Effector memory CD4-positive, alpha-beta T cell (primary cell): ENCODE measurements around the gene ILDR2.

Experiments used
- DNase-seq, 3 donors: peaks; one replicate each; pipeline ENCODE4 v3.0.0-alpha.2; 2020
- H3K27ac ChIP-seq: 2 replicates; pipeline ENCODE4 v1.7.0; 2013; ENCODE audit warnings: mild to moderate bottlenecking, low read length, moderate library complexity; ENCODE audit not compliant: insufficient read depth, poor library complexity, severe bottlenecking
- H3K27me3 ChIP-seq: replicated peaks from 2 replicates; pipeline ENCODE4 v1.7.0; 2013; ENCODE audit warnings: mild to moderate bottlenecking, low read length; ENCODE audit not compliant: insufficient read depth, control insufficient read depth, poor library complexity, severe bottlenecking
- H3K36me3 ChIP-seq: 2 replicates; pipeline ENCODE4 v1.7.0; 2013; ENCODE audit warnings: mild to moderate bottlenecking, low read length, moderate library complexity; ENCODE audit not compliant: control insufficient read depth, insufficient read depth
- H3K4me1 ChIP-seq: 2 replicates; pipeline ENCODE4 v1.7.0; 2013; ENCODE audit warnings: low read length, mild to moderate bottlenecking; ENCODE audit not compliant: control insufficient read depth, insufficient read depth, poor library complexity, severe bottlenecking
- H3K4me3 ChIP-seq: 2 replicates; pipeline ENCODE4 v1.7.0; 2013; ENCODE audit warnings: low read length, low read depth, mild to moderate bottlenecking; ENCODE audit not compliant: insufficient read depth, poor library complexity, severe bottlenecking
- H3K9me3 ChIP-seq: 2 replicates; pipeline ENCODE4 v1.7.0; 2013; ENCODE audit warnings: mild to moderate bottlenecking, low read length, moderate library complexity; ENCODE audit not compliant: control insufficient read depth

ILDR2 gene

DNA sequence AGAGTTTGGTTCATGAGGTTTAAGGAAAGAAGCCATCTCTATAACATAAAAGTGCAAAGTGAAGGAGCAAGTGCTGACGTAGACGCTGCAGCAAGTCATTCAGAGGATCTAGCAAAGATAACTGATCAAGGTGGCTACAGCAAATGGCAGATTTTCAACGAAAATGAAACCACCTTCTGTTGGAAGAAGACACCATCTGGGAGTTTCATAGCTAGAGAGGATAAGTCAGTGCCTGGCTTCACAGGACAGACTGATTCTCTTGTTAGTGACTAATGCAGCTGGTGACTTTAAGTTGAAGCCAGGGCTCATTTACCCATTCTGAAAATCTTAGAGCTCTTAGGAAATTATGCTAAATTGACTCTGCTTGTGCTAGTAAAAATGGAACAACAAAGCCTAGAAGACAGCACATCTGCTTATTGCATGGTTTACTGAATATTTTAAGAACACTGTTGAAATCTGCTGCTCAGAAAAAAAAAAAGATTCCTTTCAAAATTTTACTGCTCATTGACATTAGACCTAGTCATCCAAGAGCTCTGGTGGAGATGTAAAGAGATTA is 24.2 kb upstream of the ILDR2 start:
- Histone ChIP-seq H3K27me3 (no peaks in the 10 kb centered on the region), H3K4me1 (no peaks in the 10 kb centered on the region), H3K9me3 (no peaks in the 10 kb centered on the region), H3K36me3 (no peaks in the 10 kb centered on the region), H3K27ac (no peak overlapping the region), H3K4me3 (no peak overlapping the region)
- no peak for DNase-seq

DNA sequence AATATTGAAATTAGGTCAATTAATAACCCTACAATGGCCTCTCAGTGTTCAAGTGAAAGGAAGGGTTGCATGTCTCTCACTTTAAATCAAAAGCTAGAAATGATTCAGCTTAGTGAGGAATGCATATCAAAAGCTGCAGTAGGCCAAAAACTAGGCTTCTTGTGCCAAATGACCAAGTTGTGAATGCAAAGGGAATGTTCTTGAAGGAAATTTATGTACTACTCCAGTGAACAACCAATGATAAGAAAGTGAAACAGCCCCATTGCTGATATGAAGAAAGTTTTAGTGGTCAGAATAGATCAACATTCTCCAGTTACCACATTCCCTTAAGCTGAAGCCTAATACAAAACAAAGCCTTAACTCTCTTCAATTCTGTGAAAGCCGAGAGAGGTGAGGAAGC is 23.7 kb upstream of the ILDR2 start:
- DNase-seq = no peak
- Histone ChIP-seq H3K4me3 (no peak overlapping the region), H3K36me3 (no peaks in the 10 kb centered on the region), H3K27ac (no peak overlapping the region), H3K27me3 (no peaks in the 10 kb centered on the region), H3K4me1 (no peaks in the 10 kb centered on the region), H3K9me3 (no peaks in the 10 kb centered on the region)

- no peaks in the 10 kb centered on the region for H3K36me3 ChIP-seq
- peaks cover 3% of the 10 kb centered on the region for H3K27me3 ChIP-seq
- H3K4me3 ChIP-seq = no peak within 1 kb of the TSS
- H3K4me1 ChIP-seq = no peaks in the 10 kb centered on the region
- no peak within 1 kb of the TSS for H3K27ac ChIP-seq
- DNase-seq = no peak
- no peaks in the 10 kb centered on the region for H3K9me3 ChIP-seq
Measured at GRCh38 chr1:166988974-166989515, 13.7 kb upstream of the ILDR2 start, which contains the start of gene MAEL. TSS of gene MAEL (plus strand) at chr1:166989280. CDS start at chr1:166989353, 73 bp downstream.

GRCh38 chr1:166981589-166981988 is 6.2 kb upstream of the ILDR2 start:
- Histone ChIP-seq H3K9me3 (no peaks in the 10 kb centered on the region), H3K4me3 (no peak overlapping the region), H3K27me3 (no peaks in the 10 kb centered on the region), H3K27ac (no peak overlapping the region), H3K36me3 (no peaks in the 10 kb centered on the region), H3K4me1 (no peaks in the 10 kb centered on the region)
- no peak for DNase-seq

DNA sequence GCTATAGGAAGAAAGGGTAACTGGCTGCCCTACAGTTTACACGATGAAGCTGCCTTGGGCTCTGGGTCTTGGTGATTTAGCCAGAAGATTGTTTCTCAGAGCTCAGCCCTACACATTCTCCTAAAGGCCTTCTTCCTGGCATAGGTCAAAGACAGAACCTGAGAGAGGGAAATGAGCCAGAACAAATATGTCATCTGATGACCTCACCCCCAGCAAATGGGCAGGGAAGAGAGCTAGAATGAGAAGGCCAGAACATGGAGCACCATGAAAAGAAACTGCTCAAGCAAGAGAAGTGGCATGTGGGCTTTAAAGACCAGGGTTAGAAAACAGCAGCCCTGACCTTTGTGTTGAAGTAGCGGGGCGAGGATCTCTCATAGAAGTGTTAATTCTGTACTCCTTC is 5.5 kb upstream of the ILDR2 start:
- H3K36me3 ChIP-seq = no peaks in the 10 kb centered on the region
- no peak overlapping the region for H3K27ac ChIP-seq
- no peaks in the 10 kb centered on the region for H3K4me1 ChIP-seq
- no peaks in the 10 kb centered on the region for H3K27me3 ChIP-seq
- H3K9me3 ChIP-seq = no peaks in the 10 kb centered on the region
- no peak overlapping the region for H3K4me3 ChIP-seq
- DNase-seq = no peak

- no peaks in the 10 kb centered on the region for H3K4me1 ChIP-seq
- no peak overlapping the region for H3K27ac ChIP-seq
- H3K4me3 ChIP-seq = no peak overlapping the region
- no peak for DNase-seq
- H3K27me3 ChIP-seq = no peaks in the 10 kb centered on the region
- H3K36me3 ChIP-seq = no peaks in the 10 kb centered on the region
- H3K9me3 ChIP-seq = no peaks in the 10 kb centered on the region
Measured at GRCh38 chr1:166980383-166980782, 5.0 kb upstream of the ILDR2 start.

DNA sequence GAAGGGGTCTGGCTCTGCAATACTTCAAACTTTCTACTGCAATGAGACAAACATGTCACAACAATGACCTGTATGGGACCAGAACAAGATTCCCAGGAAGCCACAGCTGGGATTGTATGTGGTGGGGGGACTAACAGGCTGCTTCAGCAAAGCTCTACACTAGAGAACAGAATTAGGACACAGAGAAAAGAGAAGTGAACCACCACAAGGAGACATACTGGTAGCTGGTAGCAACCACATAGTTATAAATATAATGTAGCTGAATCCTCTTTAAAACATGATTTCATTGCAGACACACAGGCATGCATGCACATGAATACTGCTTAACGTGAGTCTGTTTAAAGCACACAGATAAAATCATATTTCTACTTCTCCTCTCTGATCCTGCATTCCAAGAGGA is 3.5 kb upstream of the ILDR2 start:
- Histone ChIP-seq H3K36me3 (no peaks in the 10 kb centered on the region), H3K27ac (no peak overlapping the region), H3K4me1 (peaks cover 5% of the 10 kb centered on the region), H3K9me3 (no peaks in the 10 kb centered on the region), H3K27me3 (no peaks in the 10 kb centered on the region), H3K4me3 (no peak overlapping the region)
- DNase-seq = no peak

DNA sequence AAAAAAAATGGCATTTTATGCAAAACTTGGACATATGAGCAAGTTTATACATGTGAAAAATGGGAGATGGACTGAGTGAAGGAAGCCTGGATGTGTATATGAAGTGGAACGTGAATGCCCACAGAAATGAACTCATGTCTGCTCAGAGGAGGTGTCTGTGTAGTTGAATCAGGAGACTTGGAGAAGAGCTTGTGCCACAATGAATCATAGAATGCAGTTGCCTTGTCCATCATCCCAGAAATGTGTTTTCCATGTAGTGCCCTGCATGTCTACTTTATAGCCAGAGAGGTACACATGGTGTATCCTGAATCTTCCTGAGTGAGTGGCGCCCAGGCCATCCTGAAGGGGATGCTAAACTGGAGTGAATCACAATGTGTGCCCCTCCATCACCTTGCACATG is 2.6 kb upstream of the ILDR2 start:
- H3K4me3 ChIP-seq = no peak overlapping the region

DNA sequence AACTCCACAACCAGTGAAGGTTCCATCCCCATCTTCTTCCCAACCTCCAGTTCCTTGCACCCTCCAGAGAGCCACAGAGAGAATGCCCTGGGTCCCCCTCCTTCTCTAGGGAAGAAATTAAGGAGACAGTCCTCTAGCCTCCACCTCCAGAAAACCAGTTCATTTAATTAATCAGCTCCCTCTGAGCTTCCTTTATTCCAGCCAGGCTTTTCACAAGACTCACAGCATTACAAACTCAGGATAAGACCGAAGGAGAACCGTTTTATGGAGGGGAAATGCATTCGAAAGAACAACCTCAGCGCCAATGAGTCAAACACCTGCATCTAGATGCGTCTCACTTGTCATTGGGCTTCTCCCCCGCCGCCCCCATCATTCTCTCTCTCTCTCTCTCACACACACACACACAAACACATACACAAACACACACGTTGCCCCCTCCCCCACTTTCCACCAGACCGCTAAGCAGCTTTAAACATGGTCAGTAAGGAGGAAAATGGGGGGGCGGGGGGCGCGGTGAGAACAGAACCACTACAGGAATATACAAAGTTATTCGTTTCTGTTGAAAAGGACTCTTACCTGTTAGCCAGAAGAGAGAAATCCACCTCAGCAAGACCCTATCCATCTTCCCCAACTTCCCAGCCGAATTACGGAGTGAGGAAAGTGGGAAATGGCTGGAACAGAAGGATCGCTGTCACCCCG is 544 bp downstream of the ILDR2 start:
- Histone ChIP-seq H3K9me3 (no peaks in the 10 kb centered on the region), H3K27ac (no peak overlapping the region), H3K36me3 (no peaks in the 10 kb centered on the region), H3K27me3 (peaks cover 2% of the 10 kb centered on the region), H3K4me1 (peaks cover 5% of the 10 kb centered on the region), H3K4me3 (peak overlapping the region; percentile 53)
- no peak for DNase-seq

More for the DNA sequence above, 2.6 kb upstream of the ILDR2 start:
- Histone ChIP-seq H3K36me3 (no peaks in the 10 kb centered on the region), H3K9me3 (no peaks in the 10 kb centered on the region), H3K4me1 (peaks cover 5% of the 10 kb centered on the region), H3K27me3 (no peaks in the 10 kb centered on the region), H3K27ac (no peak overlapping the region)
- DNase-seq = no peak

GRCh38 chr1:166972826-166973225 is 2.5 kb downstream of the ILDR2 start:
- peaks cover 5% of the 10 kb centered on the region for H3K4me1 ChIP-seq
- no peak overlapping the region for H3K27ac ChIP-seq
- DNase-seq = no peak
- H3K9me3 ChIP-seq = no peaks in the 10 kb centered on the region
- no peak overlapping the region for H3K4me3 ChIP-seq
- peaks cover 2% of the 10 kb centered on the region for H3K27me3 ChIP-seq
- no peaks in the 10 kb centered on the region for H3K36me3 ChIP-seq
